ENCODE results near the gene TC2N. TPM values are rescaled to one million over a fixed set of nuclear protein-coding genes. Genes with fewer than 3 reads are reported as not detected.
A peak's percentile ranks its signal among the peaks of the same experiment; 100 is the strongest.
"Not testable (repeated sequence)": the region's sequence is repeated elsewhere in the genome, so short reads cannot be mapped to it uniquely, and the experiment has no call there.

The TC2N gene
- total RNA-seq, 2 donors from 2014 or later, result 65.2 to 97.2 TPM

DNA sequence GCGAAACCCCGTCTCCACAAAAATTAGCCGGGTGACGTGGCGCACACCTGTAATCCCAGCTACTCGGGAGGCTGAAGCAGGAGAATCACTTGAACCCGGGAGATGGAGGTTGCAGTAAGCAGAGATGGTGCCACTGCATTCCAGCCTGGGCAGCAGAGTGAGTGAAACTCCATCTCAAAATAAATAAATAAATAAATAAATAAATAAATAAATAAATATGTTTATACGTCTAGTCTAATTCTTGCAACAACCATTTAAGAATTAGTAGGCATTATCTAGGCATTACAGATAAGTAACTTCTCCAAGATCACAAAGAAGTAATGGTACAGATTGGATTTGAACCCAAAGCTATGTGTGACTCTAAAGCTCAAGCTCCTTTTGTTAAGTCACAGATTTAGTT is 22.3 kb downstream of the TC2N start:
- intact Hi-C loops (cut with DNase I, micrococcal nuclease); DNase-seq; ATAC-seq: not testable (repeated sequence)

GRCh38 chr14:91844029-91844428 is 23.3 kb downstream of the TC2N start:
- intact Hi-C loops (cut with DNase I, micrococcal nuclease), result no loop called here
- no peak for DNase-seq

DNA sequence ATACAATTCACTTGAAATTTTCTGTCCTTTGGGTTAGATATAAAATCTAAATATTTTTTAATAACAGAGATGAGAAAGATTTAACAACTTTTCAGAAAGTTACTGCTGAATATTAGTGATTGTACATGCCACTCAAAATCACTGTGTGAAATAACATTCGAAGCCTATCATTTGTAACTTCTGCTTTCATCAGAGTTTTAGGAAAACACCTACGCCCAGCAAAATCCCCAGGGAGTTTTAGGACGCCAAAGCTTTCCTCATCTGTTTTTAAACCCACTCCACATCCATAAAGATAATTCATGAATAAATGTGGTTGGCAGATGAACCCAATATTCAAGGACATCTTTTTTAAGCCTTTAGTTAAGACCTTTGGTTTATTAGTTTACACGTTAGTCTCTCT is 23.9 kb downstream of the TC2N start:
- intact Hi-C loops (cut with DNase I, micrococcal nuclease), result no loop called here
- no peak for DNase-seq
- ATAC-seq, result no peak

More at GRCh38 chr14:91844029-91844428, 23.3 kb downstream of the TC2N start:
- no peak for ATAC-seq

GRCh38 chr14:91841065-91841464 is 26.3 kb downstream of the TC2N start:
- no peak for ATAC-seq
- intact Hi-C loops (cut with DNase I, micrococcal nuclease), result no loop called here
- no peak for DNase-seq

- ATAC-seq (no peak), DNase-seq (no peak)
- intact Hi-C loops (cut with DNase I, micrococcal nuclease), result no loop called here
Measured at GRCh38 chr14:91839749-91840148, 27.6 kb downstream of the TC2N start.

DNA sequence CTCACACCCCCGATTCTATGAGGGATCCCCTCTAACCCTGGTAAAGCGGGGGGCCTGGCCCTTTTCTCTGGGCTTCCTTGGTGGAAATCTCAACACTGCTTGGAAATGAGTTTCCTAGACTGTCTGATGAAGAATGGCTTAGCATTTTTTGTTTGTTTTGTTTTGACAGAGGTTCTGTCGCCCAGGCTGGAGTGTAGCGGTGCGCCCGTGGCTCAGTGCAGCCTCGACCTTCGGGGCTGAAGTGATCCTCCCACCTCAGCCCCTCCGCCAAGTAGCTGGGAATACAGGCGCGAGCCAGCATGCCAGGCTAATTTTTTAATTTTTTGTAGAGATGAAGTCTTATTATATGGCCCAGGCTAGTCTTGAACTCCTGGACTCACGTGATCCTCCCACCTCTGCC is 30.3 kb downstream of the TC2N start:
- intact Hi-C loops (cut with DNase I, micrococcal nuclease), result no loop called here
- ATAC-seq (no peak), DNase-seq (peak in 1 of 2 donors; percentile 13)

DNA sequence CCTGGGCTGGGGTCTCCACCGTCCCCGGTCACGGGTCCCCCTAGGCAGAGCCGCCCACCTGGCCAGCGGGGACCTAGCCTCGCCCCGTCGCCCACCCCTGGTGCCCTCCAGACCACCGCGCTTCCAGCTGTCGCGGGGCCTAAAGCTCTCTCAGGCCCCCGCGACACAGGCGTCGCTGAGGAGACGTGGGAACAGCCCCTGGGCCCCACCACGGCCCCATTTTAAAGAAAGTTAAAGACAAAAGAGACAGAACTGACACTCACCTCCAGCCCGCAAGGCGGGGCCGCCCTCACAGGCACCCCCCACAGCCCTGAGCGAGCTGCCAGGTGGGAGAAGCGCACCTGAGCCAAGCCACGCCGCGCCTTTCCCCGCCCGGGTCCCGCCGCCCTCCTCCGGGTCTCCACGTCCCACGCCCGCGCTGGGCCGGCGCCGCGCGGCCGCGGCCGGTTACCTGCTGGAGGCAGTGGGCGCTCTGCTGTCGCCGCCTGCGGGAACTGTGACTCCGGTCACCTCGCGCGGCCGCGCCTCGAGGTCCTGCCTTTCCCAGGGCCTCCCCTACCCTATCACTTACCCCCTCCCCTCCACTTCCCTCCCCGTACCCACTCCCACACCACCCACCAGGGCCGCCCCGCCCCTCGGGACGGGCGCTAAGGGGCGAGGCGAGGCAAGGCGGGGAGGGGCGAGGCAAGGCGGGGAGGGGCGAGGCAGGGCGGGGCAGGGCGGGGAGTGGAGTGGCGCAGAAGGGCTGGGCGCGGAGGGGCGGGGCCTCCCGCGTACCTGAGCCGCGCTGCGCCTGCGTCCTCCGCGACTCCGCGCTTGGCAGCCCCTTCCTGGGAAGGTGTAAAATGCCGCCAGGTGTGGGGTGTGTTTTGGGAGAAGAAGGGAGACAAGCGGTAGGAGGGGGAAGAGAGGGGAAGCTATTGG is 31.2 kb downstream of the TC2N start:
- intact Hi-C loops (cut with DNase I, micrococcal nuclease), result no loop called here

DNA sequence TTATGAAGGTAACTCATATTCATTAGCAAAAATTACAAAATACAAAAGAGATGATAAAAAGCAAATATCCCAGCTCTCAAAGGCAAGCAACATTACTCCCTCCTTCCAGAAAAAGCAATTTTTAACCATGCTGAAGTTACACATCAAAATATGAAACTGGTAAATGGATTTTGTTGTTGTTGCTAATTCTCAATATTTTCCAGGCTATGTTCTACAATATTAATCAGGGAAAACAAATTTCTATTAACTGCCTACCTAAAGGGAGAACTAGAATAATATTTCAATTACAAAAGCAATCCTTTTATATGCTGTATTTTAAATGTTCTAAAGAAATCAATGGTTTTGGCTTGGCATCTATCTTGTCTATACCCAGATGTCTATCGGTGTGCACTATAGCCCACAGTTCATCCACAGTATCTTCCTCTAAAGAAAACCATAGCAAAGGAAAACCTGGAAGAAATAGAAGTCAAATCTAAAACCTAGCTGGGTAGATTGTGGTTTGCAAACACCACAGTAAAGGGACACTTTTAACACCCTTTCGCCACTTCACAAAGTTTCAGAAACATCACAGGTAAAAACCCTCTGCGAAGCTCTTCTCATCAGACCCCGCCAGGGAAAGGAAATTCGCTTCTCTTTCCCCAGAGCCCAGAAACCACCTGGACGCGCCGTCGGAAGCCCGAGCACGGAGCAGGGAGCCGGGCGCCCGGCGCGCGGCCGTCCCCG is 32.0 kb downstream of the TC2N start:
- ATAC-seq, result peak; percentile 36

More for the DNA sequence above, 31.2 kb downstream of the TC2N start:
- peak; percentile 92 for ATAC-seq
- DNase-seq, result peak; percentile 87 to 89

DNA sequence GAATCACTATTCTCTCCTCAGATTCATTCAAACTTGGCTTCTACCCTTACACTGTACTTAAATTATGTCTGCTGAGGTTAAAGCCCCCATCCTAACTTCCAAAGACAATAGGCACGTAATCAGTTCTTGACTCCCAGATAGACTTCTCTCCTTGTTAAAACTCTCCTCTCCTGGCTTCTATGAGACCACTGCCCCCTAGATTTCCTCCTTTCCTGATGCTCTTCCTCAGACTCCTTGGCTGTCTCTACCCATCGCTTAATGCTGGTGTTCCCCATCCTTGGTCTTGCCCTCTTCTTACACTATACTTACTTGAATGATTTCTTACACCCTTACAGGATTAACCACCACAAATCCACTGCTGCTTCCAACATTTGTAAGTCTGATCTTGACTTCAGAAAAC is 32.8 kb downstream of the TC2N start:
- DNase-seq (no peak), ATAC-seq (no peak)
- intact Hi-C loops (cut with DNase I, micrococcal nuclease), result no loop called here

More for the DNA sequence above, 32.0 kb downstream of the TC2N start:
- intact Hi-C loops (cut with DNase I, micrococcal nuclease), result no loop called here
- peak in 1 of 2 donors; percentile 39 for DNase-seq

GRCh38 chr14:91831337-91831736 is 36.0 kb downstream of the TC2N start:
- DNase-seq (no peak), ATAC-seq (no peak)
- intact Hi-C loops (cut with DNase I, micrococcal nuclease), result no loop called here

GRCh38 chr14:91830777-91831176 is 36.6 kb downstream of the TC2N start:
- peak; percentile 45 for ATAC-seq
- DNase-seq, result peak; percentile 35 to 49
- intact Hi-C loops (cut with DNase I, micrococcal nuclease), result no loop called here

GRCh38 chr14:91829511-91829910 is 37.8 kb downstream of the TC2N start:
- intact Hi-C loops (cut with DNase I, micrococcal nuclease), result no loop called here
- ATAC-seq, result peak; percentile 74

GRCh38 chr14:91827746-91828145 is 39.6 kb downstream of the TC2N start:
- ATAC-seq (no peak), DNase-seq (no peak)
- intact Hi-C loops (cut with DNase I, micrococcal nuclease), result no loop called here

More at GRCh38 chr14:91829511-91829910, 37.8 kb downstream of the TC2N start:
- DNase-seq, result no peak

DNA sequence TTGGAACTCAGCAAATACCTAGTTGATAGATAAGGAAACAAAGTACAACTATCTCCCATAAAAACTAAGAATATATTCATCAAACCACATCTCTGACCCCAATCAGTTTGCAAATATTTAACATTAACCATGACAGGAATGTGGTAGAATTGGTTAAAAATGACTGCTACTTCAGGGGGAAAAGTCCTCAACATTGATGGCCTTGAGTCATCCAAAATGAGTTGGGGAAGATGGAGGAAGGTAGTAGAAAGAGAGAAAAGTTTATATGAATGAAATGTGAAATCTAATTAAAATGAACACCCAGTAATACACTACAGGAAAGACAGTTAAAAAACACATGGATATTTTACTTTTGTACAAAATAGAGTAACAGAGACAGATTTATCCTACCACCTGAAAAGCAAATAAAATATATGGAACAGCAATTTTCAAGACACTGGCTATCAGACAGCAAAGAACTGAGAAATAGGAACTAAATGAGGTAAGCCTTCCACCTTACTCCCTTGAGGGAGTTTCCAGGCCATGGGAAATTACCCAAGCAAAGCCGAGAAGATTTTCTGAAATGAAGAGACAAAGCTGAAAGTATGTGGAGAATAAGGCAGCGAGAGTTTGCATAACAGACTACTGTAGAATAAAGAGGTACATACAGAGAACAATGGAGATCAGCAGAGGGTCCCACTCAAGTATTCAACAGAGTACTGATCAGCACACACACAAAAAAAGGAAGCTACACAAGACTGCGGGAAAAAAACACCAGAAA is 49.6 kb downstream of the TC2N start:
- DNase-seq, result no peak
- intact Hi-C loops (cut with DNase I, micrococcal nuclease), result no loop called here
- no peak for ATAC-seq

GRCh38 chr14:91814317-91814716 is 53.0 kb downstream of the TC2N start:
- DNase-seq (no peak), ATAC-seq (no peak)
- intact Hi-C loops (cut with DNase I, micrococcal nuclease), result no loop called here

DNA sequence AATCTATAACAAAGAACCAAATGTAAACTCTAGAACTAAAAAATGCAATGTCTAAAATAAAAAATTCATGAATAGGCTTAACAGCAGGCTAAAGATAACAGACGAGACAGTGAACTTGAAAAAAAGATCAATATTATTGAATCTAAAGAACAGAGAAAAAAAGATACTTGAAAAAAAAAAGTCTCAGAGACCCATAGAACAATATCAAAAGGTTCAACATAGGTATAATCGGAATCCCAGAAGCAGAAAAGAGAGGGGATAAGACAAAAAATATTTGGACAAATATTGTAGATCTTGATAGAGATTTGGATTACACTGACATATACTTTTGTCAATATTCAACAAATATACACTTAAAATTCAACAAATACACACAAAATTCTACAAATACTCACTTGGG is 56.6 kb downstream of the TC2N start:
- intact Hi-C loops (cut with DNase I, micrococcal nuclease), result no loop called here
- no peak for ATAC-seq

GRCh38 chr14:91806716-91807115 is 60.6 kb downstream of the TC2N start:
- intact Hi-C loops (cut with DNase I, micrococcal nuclease), result no loop called here
- no peak for DNase-seq
- no peak for ATAC-seq

More for the DNA sequence above, 56.6 kb downstream of the TC2N start:
- no peak for DNase-seq

DNA sequence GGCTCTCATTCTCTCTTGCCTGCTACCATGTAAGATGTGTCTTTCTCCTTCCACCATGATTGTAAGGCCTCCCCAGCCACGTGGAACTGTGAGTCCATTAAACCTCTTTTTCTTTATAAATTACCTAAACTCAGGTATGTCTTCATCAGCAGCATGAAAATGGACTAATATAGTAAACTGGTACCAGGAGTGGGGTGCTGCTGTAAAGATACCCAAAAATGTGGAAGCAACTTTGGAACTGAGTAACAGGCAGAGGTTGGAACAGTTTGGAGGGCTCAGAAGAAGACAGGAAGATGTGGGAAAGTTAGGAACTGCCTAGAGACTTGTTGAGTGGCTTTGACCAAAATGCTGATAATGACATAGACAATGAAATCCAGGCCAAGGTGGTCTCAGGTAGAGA is 61.2 kb downstream of the TC2N start:
- ATAC-seq; intact Hi-C loops (cut with DNase I, micrococcal nuclease); DNase-seq: not testable (repeated sequence)

DNA sequence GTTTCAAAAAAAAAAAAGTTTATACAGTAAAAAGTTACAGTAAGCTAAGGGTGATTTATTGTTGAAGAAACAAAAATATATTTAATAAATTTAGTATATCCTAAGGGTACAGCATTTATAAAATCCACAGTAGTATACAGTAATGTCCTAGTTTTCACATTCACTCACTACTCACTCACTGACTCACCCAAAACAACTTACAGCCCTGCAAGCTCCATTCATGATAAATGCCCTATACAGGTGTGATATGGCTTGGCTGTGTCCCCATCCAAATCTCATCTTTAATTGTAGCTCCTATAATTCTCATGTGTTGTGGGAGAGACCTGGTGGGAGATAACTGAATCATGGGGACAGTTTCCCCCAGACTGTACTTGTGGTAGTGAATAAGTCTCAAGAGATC is 61.7 kb downstream of the TC2N start:
- DNase-seq (no peak), ATAC-seq (no peak)
- intact Hi-C loops (cut with DNase I, micrococcal nuclease), result no loop called here

Data from left colon (tissue), 2 donors.